ENCODE results near the gene MYO5B. TPM values are rescaled to one million over a fixed set of nuclear protein-coding genes. Genes with fewer than 3 reads are reported as not detected.

MYO5B gene
- polyA plus RNA-seq, 1 of the 3 experiments (the other 2 are of a cell fraction) = 1.3 TPM

DNA sequence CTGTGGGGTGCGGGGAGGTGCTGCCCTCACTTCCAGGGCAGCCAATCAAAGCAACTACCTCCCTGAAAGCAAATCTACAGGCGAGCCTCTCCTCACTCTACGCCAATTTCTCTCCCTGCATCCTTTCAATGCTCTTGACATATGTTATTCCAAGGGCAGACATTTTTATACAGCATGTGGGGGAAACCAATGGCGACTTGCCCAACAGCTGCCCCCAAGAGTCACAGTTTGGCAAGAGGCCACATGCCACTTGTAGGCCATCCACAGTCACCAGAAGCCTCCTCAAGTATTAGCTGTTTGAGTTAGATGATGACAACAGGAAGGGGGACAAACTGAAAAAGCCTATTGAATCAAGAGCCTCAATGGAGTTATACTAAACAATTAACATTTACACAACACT, 114.6 kb downstream of the MYO5B start:
- Histone ChIP-seq H3K27me3 (ENCODE audit: insufficient read depth) (no peaks in the 10 kb centered on the region; the same call in 1 of the 2 replicates), H3K9me2 (no peaks in the 10 kb centered on the region), H3K4me1 (ENCODE audit: control insufficient read depth in 1 of 2, insufficient read depth in 2 of 2, low read depth in 1 of 2, low read length in 1 of 2) (no peaks in the 10 kb centered on the region), H4K20me1 (ENCODE audit: insufficient read depth) (no peaks in the 10 kb centered on the region), H3F3A (replicated peaks; ENCODE audit: insufficient read depth) (no peaks in the 10 kb centered on the region), H3K27ac (ENCODE audit: low read depth in 2 of 2, low read length in 1 of 2) (no peak overlapping the region), H3K79me2 (ENCODE audit: insufficient read depth) (no peaks in the 10 kb centered on the region), H2AFZ (ENCODE audit: low read depth) (no peak overlapping the region), H3K4me3 (ENCODE audit: low read depth in 2 of 2, low read length in 1 of 2) (no peak overlapping the region), H3K4me2 (no peak overlapping the region), H3K9ac (no peak overlapping the region), H3K9me3 (no peaks in the 10 kb centered on the region), H3K36me3 (replicated peaks in 1 of 2; ENCODE audit: control insufficient read depth in 1 of 2, insufficient read depth in 2 of 2, low read length in 1 of 2) (no peaks in the 10 kb centered on the region)
- WGBS (ENCODE audit: low lambda C conversion rate) = 5% methylated on average over 3 of the region's 4 CpGs
- TF ChIP-seq SMC3 (IDR thresholded peaks at IDR 0.05; ENCODE audit: low read depth, low read length) = no peak
- POLR2A ChIA-PET = no interaction called here
- no peak for DNase-seq
- CTCF ChIA-PET = interaction anchor here (1.2 kb wide), 1 partner anchor 277 kb away, joined by 3 read pairs; no protein-coding TSS in a partner anchor

DNA sequence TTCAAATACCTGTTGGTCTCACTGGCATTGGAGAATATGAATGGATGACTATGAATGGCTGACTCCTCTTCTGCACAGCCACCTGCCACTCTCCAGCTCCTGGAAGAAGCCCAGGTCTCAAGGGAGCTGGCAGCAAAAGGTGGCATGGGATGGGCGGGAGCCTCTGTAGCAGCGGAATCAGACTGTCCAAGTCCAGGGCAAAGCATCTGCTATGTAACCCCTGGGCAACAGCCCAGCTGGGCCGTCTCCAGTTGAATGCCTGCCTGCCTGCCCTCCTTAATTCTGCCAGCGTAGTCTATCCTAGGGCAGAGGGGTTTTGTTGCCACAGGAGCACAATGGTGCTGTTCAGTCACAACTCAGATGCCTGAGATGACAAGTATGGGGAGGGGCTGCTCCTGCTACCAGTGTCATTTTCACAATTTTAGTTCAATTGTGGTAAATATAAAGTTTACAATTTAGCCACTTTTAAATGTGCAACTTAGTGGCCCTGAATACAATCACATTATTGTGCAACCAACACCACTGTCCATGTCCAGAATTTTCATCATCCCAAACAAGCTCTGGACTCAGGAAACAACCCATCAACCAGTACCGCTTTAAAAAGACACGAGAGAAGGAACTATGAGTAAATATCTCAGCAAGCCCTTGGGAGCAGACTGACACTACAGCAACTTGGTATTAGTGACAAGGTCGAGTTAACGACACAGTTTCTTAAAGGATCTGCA, 115.2 kb downstream of the MYO5B start:
- DNase-seq = no peak
- no peaks in the 10 kb centered on the region for H3F3A ChIP-seq (replicated peaks; ENCODE audit: insufficient read depth)
- no peaks in the 10 kb centered on the region; the same call in 1 of the 2 replicates for H3K27me3 ChIP-seq (ENCODE audit: insufficient read depth)
- H3K9me3 ChIP-seq = no peaks in the 10 kb centered on the region
- H3K36me3 ChIP-seq (replicated peaks in 1 of 2; ENCODE audit: control insufficient read depth in 1 of 2, insufficient read depth in 2 of 2, low read length in 1 of 2) = no peaks in the 10 kb centered on the region
- no peaks in the 10 kb centered on the region for H3K9me2 ChIP-seq
- no peak overlapping the region for H3K4me3 ChIP-seq (ENCODE audit: low read depth in 2 of 2, low read length in 1 of 2)
- ChIA-PET CTCF (no interaction called here), POLR2A (no interaction called here)
- H3K9ac ChIP-seq = no peak overlapping the region
- no peaks in the 10 kb centered on the region for H3K79me2 ChIP-seq (ENCODE audit: insufficient read depth)
- 13% methylated on average over 8 of the region's 8 CpGs for WGBS (ENCODE audit: low lambda C conversion rate)
- H4K20me1 ChIP-seq (ENCODE audit: insufficient read depth) = no peaks in the 10 kb centered on the region
- no peaks in the 10 kb centered on the region for H3K4me1 ChIP-seq (ENCODE audit: control insufficient read depth in 1 of 2, insufficient read depth in 2 of 2, low read depth in 1 of 2, low read length in 1 of 2)
- H2AFZ ChIP-seq (ENCODE audit: low read depth) = no peak overlapping the region
- no peak overlapping the region for H3K27ac ChIP-seq (ENCODE audit: low read depth in 2 of 2, low read length in 1 of 2)
- TF ChIP-seq GATA2 (CRISPR knock-in tag; IDR thresholded peaks at IDR 0.05) = no peak
- no peak overlapping the region for H3K4me2 ChIP-seq

- WGBS (ENCODE audit: low lambda C conversion rate) = 41% methylated on average over 6 of the region's 6 CpGs
- ChIA-PET CTCF (no interaction called here), POLR2A (no interaction called here)
- DNase-seq = no peak
- Histone ChIP-seq H3K79me2 (ENCODE audit: insufficient read depth) (no peaks in the 10 kb centered on the region), H4K20me1 (ENCODE audit: insufficient read depth) (no peaks in the 10 kb centered on the region), H2AFZ (ENCODE audit: low read depth) (no peak overlapping the region), H3K9me3 (no peaks in the 10 kb centered on the region), H3K4me1 (ENCODE audit: control insufficient read depth in 1 of 2, insufficient read depth in 2 of 2, low read depth in 1 of 2, low read length in 1 of 2) (no peaks in the 10 kb centered on the region), H3K4me3 (ENCODE audit: low read depth in 2 of 2, low read length in 1 of 2) (no peak overlapping the region), H3K9me2 (no peaks in the 10 kb centered on the region), H3K27me3 (ENCODE audit: insufficient read depth) (no peaks in the 10 kb centered on the region; the same call in 1 of the 2 replicates), H3F3A (replicated peaks; ENCODE audit: insufficient read depth) (no peaks in the 10 kb centered on the region), H3K36me3 (replicated peaks in 1 of 2; ENCODE audit: control insufficient read depth in 1 of 2, insufficient read depth in 2 of 2, low read length in 1 of 2) (no peaks in the 10 kb centered on the region), H3K9ac (no peak overlapping the region), H3K4me2 (no peak overlapping the region), H3K27ac (ENCODE audit: low read depth in 2 of 2, low read length in 1 of 2) (no peak overlapping the region)
- TF ChIP-seq NRF1 (IDR thresholded peaks at IDR 0.05; ENCODE audit: low read depth, low read length) (no peak), GABPA (IDR thresholded peaks at IDR 0.05; ENCODE audit: low read depth) (no peak), POLR2AphosphoS5 (IDR thresholded peaks at IDR 0.05; ENCODE audit: low read depth, low read length) (no peak), RFX5 (IDR thresholded peaks at IDR 0.05; ENCODE audit: low read length) (no peak), MXI1 (IDR thresholded peaks at IDR 0.05; ENCODE audit: low read depth, low read length) (no peak), NFIC (IDR thresholded peaks at IDR 0.05; ENCODE audit: borderline replicate concordance) (no peak), TCF12 (IDR thresholded peaks at IDR 0.05) (no peak), SMC3 (IDR thresholded peaks at IDR 0.05; ENCODE audit: low read depth, low read length) (no peak)
- TF ChIP-seq, protein P1, sequence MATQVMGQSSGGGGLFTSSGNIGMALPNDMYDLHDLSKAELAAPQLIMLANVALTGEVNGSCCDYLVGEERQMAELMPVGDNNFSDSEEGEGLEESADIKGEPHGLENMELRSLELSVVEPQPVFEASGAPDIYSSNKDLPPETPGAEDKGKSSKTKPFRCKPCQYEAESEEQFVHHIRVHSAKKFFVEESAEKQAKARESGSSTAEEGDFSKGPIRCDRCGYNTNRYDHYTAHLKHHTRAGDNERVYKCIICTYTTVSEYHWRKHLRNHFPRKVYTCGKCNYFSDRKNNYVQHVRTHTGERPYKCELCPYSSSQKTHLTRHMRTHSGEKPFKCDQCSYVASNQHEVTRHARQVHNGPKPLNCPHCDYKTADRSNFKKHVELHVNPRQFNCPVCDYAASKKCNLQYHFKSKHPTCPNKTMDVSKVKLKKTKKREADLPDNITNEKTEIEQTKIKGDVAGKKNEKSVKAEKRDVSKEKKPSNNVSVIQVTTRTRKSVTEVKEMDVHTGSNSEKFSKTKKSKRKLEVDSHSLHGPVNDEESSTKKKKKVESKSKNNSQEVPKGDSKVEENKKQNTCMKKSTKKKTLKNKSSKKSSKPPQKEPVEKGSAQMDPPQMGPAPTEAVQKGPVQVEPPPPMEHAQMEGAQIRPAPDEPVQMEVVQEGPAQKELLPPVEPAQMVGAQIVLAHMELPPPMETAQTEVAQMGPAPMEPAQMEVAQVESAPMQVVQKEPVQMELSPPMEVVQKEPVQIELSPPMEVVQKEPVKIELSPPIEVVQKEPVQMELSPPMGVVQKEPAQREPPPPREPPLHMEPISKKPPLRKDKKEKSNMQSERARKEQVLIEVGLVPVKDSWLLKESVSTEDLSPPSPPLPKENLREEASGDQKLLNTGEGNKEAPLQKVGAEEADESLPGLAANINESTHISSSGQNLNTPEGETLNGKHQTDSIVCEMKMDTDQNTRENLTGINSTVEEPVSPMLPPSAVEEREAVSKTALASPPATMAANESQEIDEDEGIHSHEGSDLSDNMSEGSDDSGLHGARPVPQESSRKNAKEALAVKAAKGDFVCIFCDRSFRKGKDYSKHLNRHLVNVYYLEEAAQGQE (IDR thresholded peaks at IDR 0.05; ENCODE audit: low read depth, low read length) = no peak
Observed at GRCh38 chr18:50076277-50076676, 118.7 kb downstream of the MYO5B start.

Data from SK-N-SH (cell line).